Endothelial cell of umbilical vein (primary cell): ENCODE results near the gene CNTNAP4. TPM values are rescaled to one million over a fixed set of nuclear protein-coding genes. Genes with fewer than 3 reads are reported as not detected.

Experiments used
- BruUV-seq: library from RNA; stranded (reverse); fragments of 400-500 nt; replicated peaks from 2 replicates; lab custom pipeline; 2021; lab: Mats Ljungman, UMichigan
- CTCF ChIA-PET: fragments of 300-600, 350-600 bp; sonication (Branson Sonifier 250); formaldehyde crosslinking; loops from one replicate; lab custom pipeline; 2021; ENCODE audit warnings: antibody characterized with exemption, inconsistent platforms; lab: Charles Lee
- POLR2A ChIA-PET: fragments of 300-600, 350-600 bp; sonication (Branson Sonifier 250); formaldehyde crosslinking; loops from one replicate; lab custom pipeline; 2021; ENCODE audit warnings: antibody characterized with exemption, inconsistent platforms; lab: Charles Lee
- DNase-seq: peaks from one replicate; pipeline ENCODE4 v3.0.0-alpha.2; 2011; ENCODE audit warnings: low read depth, low spot score
- FAIRE-seq: peaks from 2 replicates; lab custom pipeline; 2011; peaks lifted over from hg19 to GRCh38; lab: Jason Lieb, UNC
- H2AFZ ChIP-seq: 2 replicates; pipeline ENCODE4 v1.6.0; 2012; ENCODE audit warnings: low read depth, low read length, control low read depth, inconsistent platforms
- H3K27ac ChIP-seq: 2 replicates; pipeline ENCODE4 v1.5.1; 2011; ENCODE audit warnings: low read depth, mild to moderate bottlenecking, control low read depth, low read length, moderate library complexity; ENCODE audit not compliant: insufficient read depth
- H3K27me3 ChIP-seq, 2 experiments: 2 replicates each; pipeline versions ENCODE4 v1.6.0 to v1.6.1; 2011; ENCODE audit warnings: low read length in 2 of 2, mixed read lengths in 1 of 2; ENCODE audit not compliant: control insufficient read depth in 2 of 2, insufficient read depth in 2 of 2
- H3K36me3 ChIP-seq, 2 experiments: 2 replicates in 1 of 2; 3 replicates in 1 of 2; pipeline ENCODE4 v1.5.1; 2011; ENCODE audit warnings: low read length in 2 of 2, mild to moderate bottlenecking in 1 of 2, moderate library complexity in 1 of 2; ENCODE audit not compliant: control insufficient read depth in 2 of 2, insufficient read depth in 2 of 2; ENCODE audit errors: extremely low read depth in 1 of 2
- H3K4me1 ChIP-seq: 3 replicates; pipeline ENCODE4 v1.5.1; 2011; ENCODE audit warnings: mild to moderate bottlenecking, low read length; ENCODE audit not compliant: control insufficient read depth, insufficient read depth; ENCODE audit errors: extremely low read depth
- H3K4me2 ChIP-seq: 2 replicates; pipeline ENCODE4 v1.6.1; 2011; ENCODE audit warnings: low read length, control low read depth, mixed read lengths; ENCODE audit not compliant: insufficient read depth
- H3K4me3 ChIP-seq, 3 experiments: fragments of 200-600 bp in 1 of 3; sonication (generic), shearing (Covaris generic) in 1 of 3; replicated peaks in 1 of 3; 2 replicates each; pipeline ENCODE4 v1.5.1; 2011 to 2016; ENCODE audit warnings: control low read depth in 3 of 3, low read length in 3 of 3, mild to moderate bottlenecking in 2 of 3, inconsistent platforms in 1 of 3, low read depth in 1 of 3, moderate library complexity in 1 of 3; ENCODE audit not compliant: insufficient read depth in 1 of 3
- H3K79me2 ChIP-seq: 2 replicates; pipeline ENCODE4 v1.6.0; 2012; ENCODE audit warnings: low read length, inconsistent platforms; ENCODE audit not compliant: control insufficient read depth, insufficient read depth
- H3K9ac ChIP-seq: replicated peaks from 2 replicates; pipeline ENCODE3; 2011; ENCODE audit warnings: low read length, control low read depth; ENCODE audit not compliant: insufficient read depth; ENCODE audit errors: extremely low read depth
- H3K9me1 ChIP-seq: replicated peaks from 3 replicates; pipeline ENCODE4 v1.6.0; 2011; ENCODE audit warnings: mild to moderate bottlenecking, low read length; ENCODE audit not compliant: control insufficient read depth, insufficient read depth; ENCODE audit errors: extremely low read depth
- H3K9me3 ChIP-seq: replicated peaks from 2 replicates; pipeline ENCODE4 v1.5.1; 2012; ENCODE audit warnings: low read length, inconsistent platforms; ENCODE audit not compliant: control insufficient read depth, insufficient read depth
- H4K20me1 ChIP-seq: replicated peaks from 2 replicates; pipeline ENCODE3; 2011; ENCODE audit warnings: mild to moderate bottlenecking, low read length; ENCODE audit not compliant: control insufficient read depth, insufficient read depth; ENCODE audit errors: extremely low read depth
- EZH2 ChIP-seq: IDR thresholded peaks from 2 replicates; pipeline ENCODE4 v1.6.1; 2012; ENCODE audit warnings: borderline replicate concordance, low read depth, mild to moderate bottlenecking, moderate library complexity, low read length, inconsistent platforms; ENCODE audit not compliant: severe bottlenecking
- FOS ChIP-seq: IDR thresholded peaks from 2 replicates; pipeline ENCODE4 v1.6.1; 2011; ENCODE audit warnings: mild to moderate bottlenecking, low read length, moderate library complexity, borderline replicate concordance; ENCODE audit not compliant: insufficient read depth
- GATA2 ChIP-seq: IDR thresholded peaks from 2 replicates; pipeline ENCODE4 v1.7.0; 2011; ENCODE audit warnings: low read depth, mild to moderate bottlenecking, moderate library complexity, mixed read lengths, low read length; ENCODE audit not compliant: insufficient read length, insufficient read depth
- JUN ChIP-seq: IDR thresholded peaks from 2 replicates; pipeline ENCODE4 v1.6.1; 2011; ENCODE audit warnings: borderline replicate concordance, low read depth; ENCODE audit not compliant: insufficient read length, insufficient read depth
- MYC ChIP-seq: IDR thresholded peaks from one replicate; pipeline ENCODE4 v1.6.1; 2011; ENCODE audit warnings: mild to moderate bottlenecking, low read depth, low read length
- POLR2A ChIP-seq: IDR thresholded peaks from 2 replicates; pipeline ENCODE4 v1.6.1; 2012; ENCODE audit warnings: low read depth, mild to moderate bottlenecking, control low read depth, low read length
- POLR2AphosphoS5 ChIP-seq: IDR thresholded peaks from 2 replicates; pipeline ENCODE4 v1.6.1; 2012; ENCODE audit warnings: low read depth, mild to moderate bottlenecking, control low read depth, low read length, moderate library complexity; ENCODE audit not compliant: insufficient read depth
- dilution Hi-C: fragments of 300-500 bp; cut with MboI; formaldehyde crosslinking; loops from one replicate; pipeline ENCODE4 v1.15.0; 2019; ENCODE audit warnings: low sequenced_read_pairs; ENCODE audit not compliant: extremely low pct_ligation_motif_present
- intact Hi-C: fragments of 100-400 bp; cut with micrococcal nuclease; formaldehyde crosslinking; loops from one replicate; pipeline ENCODE4 v1.10.0; 2022
- polyA plus RNA-seq, 4 experiments: library from polyadenylated mRNA; depleted of rRNA in 3 of 4; stranded (reverse) in 3 of 4; unstranded in 1 of 4; fragments of >200 nt; gene quantifications; 2 replicates each; pipeline versions ENCODE4 v1.2.1 to v1.2.3, GENCODE V29; 2011 to 2012; ENCODE audit warnings: missing spikeins in 1 of 4
- total RNA-seq: library from RNA; stranded (reverse); gene quantifications from 2 replicates; pipeline ENCODE4 v1.2.3, GENCODE V29; 2021
- TF ChIP-seq, protein P1 (sequence below), 2 donors: IDR thresholded peaks; 1 replicate in 1 of 2; 2 replicates in 1 of 2; pipeline ENCODE4 v1.5.1; 2011; ENCODE audit warnings: low read length in 2 of 2, mild to moderate bottlenecking in 2 of 2, moderate library complexity in 2 of 2, control low read depth in 1 of 2, inconsistent platforms in 1 of 2, low read depth in 1 of 2; ENCODE audit not compliant: insufficient read depth in 1 of 2; ENCODE audit errors: extremely low read depth in 1 of 2
- TF ChIP-seq, protein P2 (sequence below): IDR thresholded peaks from 2 replicates; pipeline ENCODE4 v1.6.1; 2011; ENCODE audit not compliant: insufficient read depth, insufficient read length

The CNTNAP4 gene
- total and polyA plus RNA-seq, 2 donors (not counting 3 experiments of a cell fraction or from before 2014, with no cell fraction given): not detected

DNA sequence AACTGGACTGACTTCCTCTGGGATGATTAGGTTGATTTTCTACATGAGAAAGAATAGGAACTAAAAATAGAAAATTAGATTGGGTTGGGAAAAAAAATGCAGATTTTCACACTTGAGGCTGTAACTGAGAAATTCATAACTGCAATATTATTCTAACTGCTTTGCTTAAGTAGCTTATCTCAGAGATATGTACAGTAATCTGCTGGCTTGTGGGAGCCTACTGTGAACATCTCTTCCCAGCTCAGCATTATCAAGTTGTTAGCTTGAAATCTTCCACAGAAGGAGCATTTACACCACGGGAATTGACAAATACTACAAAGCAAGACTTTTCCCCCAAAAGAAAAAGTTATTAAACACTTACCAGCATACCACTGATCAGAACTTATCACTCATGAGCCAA is 58.9 kb downstream of the CNTNAP4 start:
- Histone ChIP-seq H4K20me1 (no peaks in the 10 kb centered on the region), H3K4me1 (no peaks in the 10 kb centered on the region), H3K9ac (no peak overlapping the region), H3K4me2 (no peak overlapping the region), H3K79me2 (no peaks in the 10 kb centered on the region), H3K27me3 (no peaks in the 10 kb centered on the region), H2AFZ (no peak overlapping the region), H3K9me1 (no peaks in the 10 kb centered on the region), H3K27ac (no peak overlapping the region), H3K4me3 (no peak overlapping the region), H3K36me3 (no peaks in the 10 kb centered on the region), H3K9me3 (peaks cover 2% of the 10 kb centered on the region)
- POLR2A ChIA-PET: no interaction called here
- CTCF ChIA-PET: no interaction called here
- intact Hi-C loops: no loop called here
- no peak for TF ChIP-seq MYC
- TF ChIP-seq GATA2: no peak
- TF ChIP-seq FOS: no peak
- TF ChIP-seq, protein P1, sequence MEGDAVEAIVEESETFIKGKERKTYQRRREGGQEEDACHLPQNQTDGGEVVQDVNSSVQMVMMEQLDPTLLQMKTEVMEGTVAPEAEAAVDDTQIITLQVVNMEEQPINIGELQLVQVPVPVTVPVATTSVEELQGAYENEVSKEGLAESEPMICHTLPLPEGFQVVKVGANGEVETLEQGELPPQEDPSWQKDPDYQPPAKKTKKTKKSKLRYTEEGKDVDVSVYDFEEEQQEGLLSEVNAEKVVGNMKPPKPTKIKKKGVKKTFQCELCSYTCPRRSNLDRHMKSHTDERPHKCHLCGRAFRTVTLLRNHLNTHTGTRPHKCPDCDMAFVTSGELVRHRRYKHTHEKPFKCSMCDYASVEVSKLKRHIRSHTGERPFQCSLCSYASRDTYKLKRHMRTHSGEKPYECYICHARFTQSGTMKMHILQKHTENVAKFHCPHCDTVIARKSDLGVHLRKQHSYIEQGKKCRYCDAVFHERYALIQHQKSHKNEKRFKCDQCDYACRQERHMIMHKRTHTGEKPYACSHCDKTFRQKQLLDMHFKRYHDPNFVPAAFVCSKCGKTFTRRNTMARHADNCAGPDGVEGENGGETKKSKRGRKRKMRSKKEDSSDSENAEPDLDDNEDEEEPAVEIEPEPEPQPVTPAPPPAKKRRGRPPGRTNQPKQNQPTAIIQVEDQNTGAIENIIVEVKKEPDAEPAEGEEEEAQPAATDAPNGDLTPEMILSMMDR (IDR thresholded peaks at IDR 0.05; ENCODE audit: extremely low read depth in 1 of 2, insufficient read depth in 1 of 2, low read depth in 1 of 2, low read length in 2 of 2): no peak
- no peak for TF ChIP-seq EZH2
- no peak for TF ChIP-seq JUN
- no peak for TF ChIP-seq POLR2AphosphoS5
- TF ChIP-seq, protein P2, sequence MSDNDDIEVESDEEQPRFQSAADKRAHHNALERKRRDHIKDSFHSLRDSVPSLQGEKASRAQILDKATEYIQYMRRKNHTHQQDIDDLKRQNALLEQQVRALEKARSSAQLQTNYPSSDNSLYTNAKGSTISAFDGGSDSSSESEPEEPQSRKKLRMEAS: no peak
- TF ChIP-seq POLR2A: no peak
- dilution Hi-C loops: no loop called here
- FAIRE-seq (no peak), DNase-seq (no peak)
- BruUV-seq: no TSS peak
